ENCODE measurements around the gene PLPP2. TPM values are rescaled to one million over a fixed set of nuclear protein-coding genes. Genes with fewer than 3 reads are reported as not detected.

Gene PLPP2
- total RNA-seq, 2 donors from 2014 or later, result 0.56 to 1.6 TPM

DNA sequence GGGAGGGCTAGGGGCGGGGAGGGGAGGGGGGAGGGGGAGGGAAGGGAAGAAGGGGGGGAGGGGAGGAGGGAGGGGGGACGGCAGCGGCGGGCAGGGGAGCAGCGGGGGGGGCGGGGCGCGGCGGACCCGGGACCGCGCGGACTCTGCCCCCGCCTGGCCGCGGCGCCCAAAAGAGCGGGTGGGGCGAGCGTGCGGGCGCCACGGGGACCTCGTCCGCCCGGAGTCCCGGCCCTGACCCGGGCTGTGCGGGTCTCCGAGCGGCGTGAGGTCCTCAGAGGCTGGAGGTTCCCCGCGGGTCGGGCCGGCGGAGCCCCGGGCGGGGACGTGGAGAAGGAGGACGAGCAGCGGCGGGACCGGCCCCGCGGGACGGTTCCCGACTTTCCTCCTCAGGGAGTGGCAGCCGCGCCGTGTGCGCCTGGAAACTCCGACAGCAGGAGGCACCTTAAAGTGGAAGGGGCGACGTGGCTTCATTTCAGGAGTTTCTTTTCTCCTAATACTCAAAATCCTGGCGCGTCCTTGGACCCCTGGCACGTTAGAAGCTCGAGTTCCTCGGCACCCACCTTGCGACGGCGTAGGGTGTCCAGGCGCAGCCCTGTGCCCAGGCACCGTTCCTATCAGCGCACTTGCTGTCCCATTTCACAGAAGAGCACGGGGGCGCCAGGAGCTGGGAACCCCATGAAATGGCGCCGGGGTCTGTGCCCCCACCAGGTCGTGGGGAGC lies 518 bp upstream of the PLPP2 start:
- Histone ChIP-seq H3K36me3 (no peaks in the 10 kb centered on the region), H3K9me3 (no peaks in the 10 kb centered on the region), H3K27me3 (replicated peaks; ENCODE audit: insufficient read depth) (peaks cover 28% of the 10 kb centered on the region), H3K27ac (no peak overlapping the region), H3K4me3 (no peak overlapping the region), H3K4me1 (ENCODE audit: control insufficient read depth in 1 of 2, low read depth in 2 of 2) (peaks cover 0 to 16% of the 10 kb centered on the region in 2 donors)
- ATAC-seq (ENCODE audit: insufficient number of reproducible peaks, low FRiP score, low read depth) (no peak), DNase-seq (ENCODE audit: low spot score) (no peak)
- TF ChIP-seq, protein P1, sequence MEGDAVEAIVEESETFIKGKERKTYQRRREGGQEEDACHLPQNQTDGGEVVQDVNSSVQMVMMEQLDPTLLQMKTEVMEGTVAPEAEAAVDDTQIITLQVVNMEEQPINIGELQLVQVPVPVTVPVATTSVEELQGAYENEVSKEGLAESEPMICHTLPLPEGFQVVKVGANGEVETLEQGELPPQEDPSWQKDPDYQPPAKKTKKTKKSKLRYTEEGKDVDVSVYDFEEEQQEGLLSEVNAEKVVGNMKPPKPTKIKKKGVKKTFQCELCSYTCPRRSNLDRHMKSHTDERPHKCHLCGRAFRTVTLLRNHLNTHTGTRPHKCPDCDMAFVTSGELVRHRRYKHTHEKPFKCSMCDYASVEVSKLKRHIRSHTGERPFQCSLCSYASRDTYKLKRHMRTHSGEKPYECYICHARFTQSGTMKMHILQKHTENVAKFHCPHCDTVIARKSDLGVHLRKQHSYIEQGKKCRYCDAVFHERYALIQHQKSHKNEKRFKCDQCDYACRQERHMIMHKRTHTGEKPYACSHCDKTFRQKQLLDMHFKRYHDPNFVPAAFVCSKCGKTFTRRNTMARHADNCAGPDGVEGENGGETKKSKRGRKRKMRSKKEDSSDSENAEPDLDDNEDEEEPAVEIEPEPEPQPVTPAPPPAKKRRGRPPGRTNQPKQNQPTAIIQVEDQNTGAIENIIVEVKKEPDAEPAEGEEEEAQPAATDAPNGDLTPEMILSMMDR (IDR thresholded peaks at IDR 0.05), result no peak

DNA sequence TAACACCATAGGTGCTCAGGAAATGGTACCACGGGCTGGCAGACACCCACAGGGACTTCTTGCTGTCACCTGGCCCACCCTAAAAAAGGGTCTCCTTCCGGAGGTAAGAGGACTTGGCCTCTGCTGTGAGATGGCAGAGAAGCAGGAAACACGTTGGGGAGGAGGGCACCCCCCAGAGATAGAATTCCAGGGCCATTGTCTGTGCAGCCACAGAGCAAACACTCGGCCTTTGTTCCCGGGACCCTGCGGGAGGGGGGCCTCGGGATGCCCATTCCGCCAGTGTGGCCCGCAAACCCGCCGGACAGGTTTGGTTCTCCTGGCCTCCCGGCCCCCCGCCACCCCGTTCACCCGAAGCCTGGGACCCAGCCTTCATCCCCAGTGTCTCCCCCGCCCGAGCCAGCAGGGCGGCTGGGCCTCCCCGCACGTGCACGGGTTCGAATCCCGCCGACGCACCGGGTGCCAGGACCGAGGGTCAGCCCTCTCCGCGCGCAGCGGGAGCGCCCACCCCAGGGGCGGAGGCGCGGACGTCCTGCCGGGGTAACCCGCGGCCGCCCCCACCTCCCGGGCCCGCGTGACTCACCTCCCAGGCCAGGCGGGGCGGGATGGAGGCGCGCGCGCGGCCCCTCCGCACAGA lies 714 bp downstream of the PLPP2 start:
- ATAC-seq (ENCODE audit: insufficient number of reproducible peaks, low FRiP score, low read depth) (no peak), DNase-seq (ENCODE audit: low spot score) (no peak)
- peak overlapping the region; percentile 57 for H3K4me3 ChIP-seq
- peaks cover 0 to 13% of the 10 kb centered on the region in 2 donors for H3K4me1 ChIP-seq (ENCODE audit: control insufficient read depth in 1 of 2, low read depth in 2 of 2)
- H3K27ac ChIP-seq, result no peak overlapping the region
- H3K36me3 ChIP-seq, result no peaks in the 10 kb centered on the region
- H3K27me3 ChIP-seq (replicated peaks; ENCODE audit: insufficient read depth), result peaks cover 28% of the 10 kb centered on the region
- TF ChIP-seq, protein P1 (IDR thresholded peaks at IDR 0.05), result no peak
- H3K9me3 ChIP-seq, result no peaks in the 10 kb centered on the region

DNA sequence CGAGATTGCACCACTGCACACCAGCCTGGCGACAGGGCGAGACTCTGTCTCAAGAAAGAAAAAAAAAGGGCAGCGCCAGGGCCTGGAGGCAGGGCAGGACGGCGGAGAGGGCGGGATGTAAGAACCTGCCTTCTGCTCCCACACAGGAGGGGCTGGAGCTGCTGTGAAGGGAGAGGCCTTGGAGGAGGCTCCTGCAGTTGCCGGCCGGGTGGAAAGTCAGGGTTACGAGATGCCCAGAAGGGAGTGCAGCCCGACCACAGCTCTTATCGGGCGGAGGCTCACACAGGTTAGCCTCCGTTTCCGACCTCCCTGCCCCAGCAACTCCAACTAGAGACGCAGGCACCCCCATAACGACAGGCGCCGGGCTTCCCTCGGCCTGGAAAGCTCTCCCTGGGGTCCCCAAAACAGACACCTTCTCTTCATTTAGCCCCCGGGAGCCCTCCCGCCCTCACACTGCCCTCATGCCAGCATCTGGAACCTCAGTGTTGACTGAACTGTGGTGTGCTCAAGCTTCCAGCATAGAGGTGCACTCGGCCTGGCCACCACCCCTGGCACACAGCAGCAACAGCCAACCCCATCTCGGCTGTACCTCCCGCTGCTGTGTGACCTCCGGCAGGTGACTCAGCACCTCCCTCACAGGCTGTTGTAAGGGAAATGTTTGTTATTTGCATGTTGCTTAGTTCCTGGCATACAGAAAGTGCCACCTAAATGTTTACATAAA lies 1.4 kb downstream of the PLPP2 start:
- no peak overlapping the region for H3K27ac ChIP-seq
- H3K36me3 ChIP-seq, result no peaks in the 10 kb centered on the region
- H3K4me1 ChIP-seq (ENCODE audit: control insufficient read depth in 1 of 2, low read depth in 2 of 2), result peaks cover 0 to 8% of the 10 kb centered on the region in 2 donors
- peaks cover 28% of the 10 kb centered on the region for H3K27me3 ChIP-seq (replicated peaks; ENCODE audit: insufficient read depth)
- H3K4me3 ChIP-seq, result no peak overlapping the region
- no peak for ATAC-seq (ENCODE audit: insufficient number of reproducible peaks, low FRiP score, low read depth)
- no peaks in the 10 kb centered on the region for H3K9me3 ChIP-seq
- TF ChIP-seq, protein P1 (IDR thresholded peaks at IDR 0.05), result no peak
- no peak for DNase-seq (ENCODE audit: low spot score)

DNA sequence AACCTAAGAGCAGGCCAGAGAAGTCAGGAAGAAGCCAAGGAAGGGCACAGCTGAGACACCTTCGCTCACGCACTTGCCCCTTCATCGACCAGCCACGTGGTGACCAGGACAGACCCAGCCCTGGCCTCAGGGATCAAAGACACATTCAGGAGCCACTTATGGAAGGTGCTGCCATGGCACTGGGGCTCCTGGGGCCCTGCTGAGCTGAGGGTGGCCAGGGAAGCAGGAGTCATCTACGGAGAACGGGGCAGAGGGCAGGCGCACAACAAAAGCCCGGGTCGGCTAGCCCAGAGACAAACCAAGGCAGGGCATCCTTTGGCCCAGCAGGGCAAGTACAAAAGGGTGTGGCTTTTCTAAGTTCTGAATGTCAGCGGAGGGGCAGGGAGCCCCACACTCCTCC lies 2.3 kb downstream of the PLPP2 start:
- TF ChIP-seq, protein P1 (IDR thresholded peaks at IDR 0.05), result no peak
- ATAC-seq (ENCODE audit: insufficient number of reproducible peaks, low FRiP score, low read depth), result no peak
- H3K4me3 ChIP-seq, result no peak overlapping the region
- H3K9me3 ChIP-seq, result no peaks in the 10 kb centered on the region
- peaks cover 22% of the 10 kb centered on the region for H3K27me3 ChIP-seq (replicated peaks; ENCODE audit: insufficient read depth)
- H3K4me1 ChIP-seq (ENCODE audit: control insufficient read depth in 1 of 2, low read depth in 2 of 2), result no peaks in the 10 kb centered on the region
- no peaks in the 10 kb centered on the region for H3K36me3 ChIP-seq
- no peak for DNase-seq (ENCODE audit: low spot score)
- no peak overlapping the region for H3K27ac ChIP-seq

DNA sequence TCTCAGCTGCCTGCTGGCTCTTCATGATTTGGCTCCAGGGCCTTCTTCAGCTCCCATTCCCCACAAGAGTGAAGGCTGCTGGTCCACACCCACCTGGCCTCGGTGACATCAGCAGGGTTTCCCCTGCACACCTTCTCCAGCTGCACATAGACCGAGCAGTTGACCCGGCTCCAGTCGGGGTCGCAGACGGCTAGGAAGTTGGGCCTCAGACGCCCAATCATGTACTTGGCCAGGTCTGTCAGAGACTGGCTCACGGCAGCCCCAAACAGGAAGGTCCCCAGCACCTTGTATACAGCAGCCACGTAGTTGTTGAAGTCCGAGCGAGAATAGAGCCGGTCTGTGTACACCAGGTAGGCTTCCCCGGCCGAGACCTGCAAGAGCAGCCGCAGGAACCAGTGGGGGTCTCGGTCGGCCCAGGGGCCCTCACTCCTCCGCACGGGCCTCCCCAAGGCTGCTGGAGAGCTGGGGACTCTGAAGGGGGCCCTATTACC lies 3.8 kb downstream of the PLPP2 start:
- Histone ChIP-seq H3K4me1 (ENCODE audit: control insufficient read depth in 1 of 2, low read depth in 2 of 2) (no peaks in the 10 kb centered on the region), H3K27ac (no peak overlapping the region), H3K36me3 (no peaks in the 10 kb centered on the region), H3K27me3 (replicated peaks; ENCODE audit: insufficient read depth) (peaks cover 8% of the 10 kb centered on the region), H3K4me3 (no peak overlapping the region), H3K9me3 (no peaks in the 10 kb centered on the region)
- DNase-seq (ENCODE audit: low spot score) (no peak), ATAC-seq (ENCODE audit: insufficient number of reproducible peaks, low FRiP score, low read depth) (no peak)
- TF ChIP-seq, protein P1 (IDR thresholded peaks at IDR 0.05), result no peak
